Endodermal cell (in vitro differentiated cells): Measurements from ENCODE around the gene TACR1. TPM values are rescaled to one million over a fixed set of nuclear protein-coding genes. Genes with fewer than 3 reads are reported as not detected.
A peak's percentile ranks its signal among the peaks of the same experiment; 100 is the strongest.

Source experiments
- DNase-seq: peaks from one replicate; pipeline ENCODE4 v3.0.0-alpha.2; 2017
- H3K27ac ChIP-seq: 2 replicates; pipeline ENCODE4 v1.5.1; 2013; ENCODE audit warnings: mild to moderate bottlenecking, low read depth, low read length, moderate library complexity
- H3K27me3 ChIP-seq: 2 replicates; pipeline ENCODE4 v1.6.1; 2013; ENCODE audit warnings: mild to moderate bottlenecking, low read length, moderate library complexity; ENCODE audit not compliant: insufficient read depth, control insufficient read depth, poor library complexity, severe bottlenecking
- H3K36me3 ChIP-seq: 2 replicates; pipeline ENCODE4 v1.7.0; 2013; ENCODE audit warnings: mild to moderate bottlenecking, low read length, moderate library complexity; ENCODE audit not compliant: control insufficient read depth, insufficient read depth
- H3K4me1 ChIP-seq: one replicate; pipeline ENCODE4 v1.7.0; 2013; ENCODE audit warnings: low read length; ENCODE audit not compliant: control insufficient read depth, insufficient read depth
- H3K4me3 ChIP-seq: 2 replicates; pipeline ENCODE4 v1.5.1; 2013; ENCODE audit warnings: mild to moderate bottlenecking, low read length, moderate library complexity
- H3K9ac ChIP-seq: 2 replicates; pipeline ENCODE4 v1.6.1; 2013; ENCODE audit warnings: mild to moderate bottlenecking, low read length, moderate library complexity; ENCODE audit not compliant: poor library complexity, severe bottlenecking; ENCODE audit errors: extremely low read depth
- H3K9me3 ChIP-seq: 2 replicates; pipeline ENCODE4 v1.6.1; 2013; ENCODE audit warnings: mild to moderate bottlenecking, low read length, moderate library complexity; ENCODE audit not compliant: control insufficient read depth
- H3K27ac Mint-ChIP-seq: 2 replicates; pipeline ENCODE4 v1.8.0; 2020; ENCODE audit warnings: mixed read lengths
- H3K27me3 Mint-ChIP-seq: 2 replicates; pipeline ENCODE4 v1.8.0; 2021; ENCODE audit warnings: mild to moderate bottlenecking, mixed read lengths; ENCODE audit not compliant: insufficient read depth
- H3K36me3 Mint-ChIP-seq: 2 replicates; pipeline ENCODE4 v1.8.0; 2020; ENCODE audit warnings: low read depth, mixed read lengths
- H3K4me1 Mint-ChIP-seq: 2 replicates; pipeline ENCODE4 v1.8.0; 2020; ENCODE audit warnings: mixed read lengths
- H3K4me3 Mint-ChIP-seq: 2 replicates; pipeline ENCODE4 v1.8.0; 2020; ENCODE audit warnings: mild to moderate bottlenecking, moderate library complexity, mixed read lengths
- H3K9me3 Mint-ChIP-seq: 2 replicates; pipeline ENCODE4 v1.8.0; 2020; ENCODE audit warnings: mild to moderate bottlenecking, mixed read lengths
- WGBS, 2 experiments: methylation state at CpG; one replicate each; pipeline versions ENCODE4 v1.1.5 to v1.1.7; 2013; ENCODE audit warnings: missing lambda C conversion rate in 2 of 2, mixed read lengths in 1 of 2; ENCODE audit not compliant: insufficient coverage in 1 of 2, insufficient read length in 1 of 2; 5-methylcytosine and 5-hydroxymethylcytosine counted together
- total RNA-seq, 2 donors: library from RNA; stranded (reverse); fragmentation: NEBNext Ultra II Directional in 1 of 2; extraction: Animal tissue kit (Norgen Biotek cat#: 25700) in 1 of 2; gene quantifications; 2 replicates in 1 of 2; 3 replicates in 1 of 2; pipeline ENCODE4 v1.2.1, GENCODE V29; 2021
- TF ChIP-seq, protein P1 (sequence below): fragments of 200-600 bp; sonication (generic); conservative IDR thresholded peaks from 2 replicates; pipeline ENCODE4 v1.5.0; 2021; ENCODE audit warnings: antibody characterized with exemption, mild to moderate bottlenecking

TACR1 gene
- total RNA-seq, 2 donors from 2014 or later, result 0.09 to 0.69 TPM

DNA sequence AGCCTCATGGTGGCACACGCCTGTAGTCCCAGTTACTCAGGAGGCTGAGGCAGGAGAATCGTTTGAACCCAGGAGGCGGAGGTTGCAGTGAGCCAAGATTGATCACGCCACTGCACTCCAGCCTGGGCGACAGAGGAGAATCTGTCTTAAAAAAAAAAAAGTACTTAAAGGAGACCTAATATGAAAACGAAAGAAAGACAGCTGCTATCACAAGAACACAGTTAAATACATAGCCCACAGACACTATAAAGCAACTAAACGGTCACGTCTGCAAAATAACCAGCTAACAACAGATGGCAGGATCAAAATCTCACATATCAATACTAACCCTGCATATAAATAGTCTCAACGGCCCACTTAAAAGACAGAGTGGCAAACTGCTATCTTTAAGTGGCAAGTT, 43.9 kb upstream of the TACR1 start:
- no peaks in the 10 kb centered on the region for H3K36me3 ChIP-seq
- no peak overlapping the region for H3K4me3 Mint-ChIP-seq

GRCh38 chr2:75241696-75242095, 42.4 kb upstream of the TACR1 start:
- H3K9ac ChIP-seq, result no peak overlapping the region
- peaks cover 14% of the 10 kb centered on the region for H3K9me3 ChIP-seq
- peaks cover 31% of the 10 kb centered on the region for H3K9me3 Mint-ChIP-seq
- H3K4me1 Mint-ChIP-seq, result no peaks in the 10 kb centered on the region
- no peak overlapping the region for H3K4me3 Mint-ChIP-seq
- no peaks in the 10 kb centered on the region for H3K4me1 ChIP-seq
- no peaks in the 10 kb centered on the region for H3K27me3 ChIP-seq
- peaks cover 3% of the 10 kb centered on the region for H3K36me3 Mint-ChIP-seq
- H3K27ac Mint-ChIP-seq, result no peak overlapping the region
- no peaks in the 10 kb centered on the region for H3K36me3 ChIP-seq
- TF ChIP-seq, protein P1, sequence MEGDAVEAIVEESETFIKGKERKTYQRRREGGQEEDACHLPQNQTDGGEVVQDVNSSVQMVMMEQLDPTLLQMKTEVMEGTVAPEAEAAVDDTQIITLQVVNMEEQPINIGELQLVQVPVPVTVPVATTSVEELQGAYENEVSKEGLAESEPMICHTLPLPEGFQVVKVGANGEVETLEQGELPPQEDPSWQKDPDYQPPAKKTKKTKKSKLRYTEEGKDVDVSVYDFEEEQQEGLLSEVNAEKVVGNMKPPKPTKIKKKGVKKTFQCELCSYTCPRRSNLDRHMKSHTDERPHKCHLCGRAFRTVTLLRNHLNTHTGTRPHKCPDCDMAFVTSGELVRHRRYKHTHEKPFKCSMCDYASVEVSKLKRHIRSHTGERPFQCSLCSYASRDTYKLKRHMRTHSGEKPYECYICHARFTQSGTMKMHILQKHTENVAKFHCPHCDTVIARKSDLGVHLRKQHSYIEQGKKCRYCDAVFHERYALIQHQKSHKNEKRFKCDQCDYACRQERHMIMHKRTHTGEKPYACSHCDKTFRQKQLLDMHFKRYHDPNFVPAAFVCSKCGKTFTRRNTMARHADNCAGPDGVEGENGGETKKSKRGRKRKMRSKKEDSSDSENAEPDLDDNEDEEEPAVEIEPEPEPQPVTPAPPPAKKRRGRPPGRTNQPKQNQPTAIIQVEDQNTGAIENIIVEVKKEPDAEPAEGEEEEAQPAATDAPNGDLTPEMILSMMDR, result peak; percentile 60
- H3K4me3 ChIP-seq, result no peak overlapping the region
- no peak overlapping the region for H3K27ac ChIP-seq
- 89 to 90% methylated on average over 2 to 4 of the region's 4 CpGs for WGBS, 2 experiments
- H3K27me3 Mint-ChIP-seq, result no peaks in the 10 kb centered on the region
- no peak for DNase-seq

More for the DNA sequence above, 43.9 kb upstream of the TACR1 start:
- Mint-ChIP-seq H3K27ac (no peak overlapping the region), H3K4me1 (no peaks in the 10 kb centered on the region), H3K36me3 (peaks cover 3% of the 10 kb centered on the region), H3K9me3 (peaks cover 34% of the 10 kb centered on the region), H3K27me3 (no peaks in the 10 kb centered on the region)
- Histone ChIP-seq H3K9me3 (peaks cover 14% of the 10 kb centered on the region), H3K27ac (no peak overlapping the region), H3K4me3 (no peak overlapping the region), H3K27me3 (no peaks in the 10 kb centered on the region), H3K4me1 (no peaks in the 10 kb centered on the region), H3K9ac (no peak overlapping the region)
- DNase-seq, result no peak
- TF ChIP-seq, protein P1, result no peak
- 89 to 96% methylated on average over 8 to 9 of the region's 9 CpGs for WGBS, 2 experiments

DNA sequence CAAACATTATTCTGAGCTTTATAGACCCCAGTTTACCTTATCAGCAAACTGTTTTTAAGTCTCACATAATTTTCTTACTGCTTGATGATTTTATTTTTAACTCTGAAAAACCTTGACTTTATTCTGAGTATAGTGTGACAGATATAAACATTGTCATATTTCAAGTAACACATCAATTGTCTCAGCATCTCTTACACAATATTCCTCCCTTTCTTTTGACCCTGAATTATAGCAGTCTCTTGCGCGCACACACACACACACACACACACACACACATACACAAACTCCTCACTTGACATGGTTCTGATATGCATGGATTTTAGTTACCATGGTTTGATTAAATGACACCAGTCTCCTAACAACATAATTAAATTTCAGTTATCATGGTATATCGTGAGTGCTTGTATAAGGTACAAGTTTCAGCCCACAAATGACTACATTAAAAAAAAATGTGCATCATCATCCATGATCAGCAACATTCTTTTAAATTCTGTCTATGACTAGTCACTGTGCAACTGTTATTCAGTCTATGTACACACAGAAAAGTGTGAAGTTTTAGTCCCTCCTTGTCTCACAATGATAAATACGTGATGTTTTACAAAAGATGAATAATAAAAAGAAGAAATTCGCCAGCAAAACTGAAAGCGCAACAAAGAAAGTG, 39.5 kb upstream of the TACR1 start:
- Mint-ChIP-seq H3K4me3 (no peak overlapping the region), H3K9me3 (peaks cover 23% of the 10 kb centered on the region), H3K4me1 (no peaks in the 10 kb centered on the region), H3K27ac (no peak overlapping the region), H3K36me3 (peaks cover 3% of the 10 kb centered on the region), H3K27me3 (peaks cover 2% of the 10 kb centered on the region)
- H3K4me3 ChIP-seq, result no peak overlapping the region
- no peaks in the 10 kb centered on the region for H3K4me1 ChIP-seq
- TF ChIP-seq, protein P1, result no peak
- no peaks in the 10 kb centered on the region for H3K27me3 ChIP-seq
- WGBS, 2 experiments, result 88 to 93% methylated on average over 4 to 6 of the region's 6 CpGs
- no peak overlapping the region for H3K9ac ChIP-seq
- H3K9me3 ChIP-seq, result peaks cover 14% of the 10 kb centered on the region
- H3K27ac ChIP-seq, result no peak overlapping the region
- no peaks in the 10 kb centered on the region for H3K36me3 ChIP-seq
- DNase-seq, result no peak
